ENCODE results near the gene ASNSD1. TPM values are rescaled to one million over a fixed set of nuclear protein-coding genes. Genes with fewer than 3 reads are reported as not detected.
"Not testable (repeated sequence)": the region's sequence is repeated elsewhere in the genome, so short reads cannot be mapped to it uniquely, and the experiment has no call there.

The ASNSD1 gene
- total RNA-seq, 2 donors from 2014 or later: 52.1 to 59.1 TPM

- ATAC-seq (replicated peaks in 1 of 2): no peak
- H3K27ac Mint-ChIP-seq: no peak overlapping the region
- no peak overlapping the region for H3K4me3 Mint-ChIP-seq
- DNase-seq: no peak
- peaks cover 4 to 12% of the 10 kb centered on the region in 2 donors for H3K9me3 Mint-ChIP-seq
- no peaks in the 10 kb centered on the region for H3K27me3 Mint-ChIP-seq (ENCODE audit: low read depth)
- H3K36me3 Mint-ChIP-seq (ENCODE audit: insufficient read depth in 2 of 2): peaks cover 19 to 20% of the 10 kb centered on the region in 2 donors
- peaks cover 50% of the 10 kb centered on the region for H3K4me1 Mint-ChIP-seq (ENCODE audit: low read depth)
These were observed 20.6 kb downstream of the ASNSD1 start for GRCh38 chr2:189681903-189682302.

- peaks cover 55% of the 10 kb centered on the region for H3K4me1 Mint-ChIP-seq (ENCODE audit: low read depth)
- DNase-seq (no peak), ATAC-seq (replicated peaks in 1 of 2) (peak; percentile 78 to 80)
- H3K36me3 Mint-ChIP-seq (ENCODE audit: insufficient read depth in 2 of 2): peaks cover 7 to 12% of the 10 kb centered on the region in 2 donors
- no peaks in the 10 kb centered on the region for H3K27me3 Mint-ChIP-seq (ENCODE audit: low read depth)
- no peak overlapping the region for H3K4me3 Mint-ChIP-seq
- H3K9me3 Mint-ChIP-seq: peaks cover 4 to 6% of the 10 kb centered on the region in 2 donors
- no peak overlapping the region for H3K27ac Mint-ChIP-seq
These were observed 22.1 kb downstream of the ASNSD1 start for GRCh38 chr2:189683348-189683747.

GRCh38 chr2:189684811-189685210 lies 23.6 kb downstream of the ASNSD1 start:
- ATAC-seq (replicated peaks in 1 of 2): no peak

GRCh38 chr2:189685540-189686229 lies 24.4 kb downstream of the ASNSD1 start:
- no peak overlapping the region for H3K4me3 Mint-ChIP-seq
- H3K27ac Mint-ChIP-seq: no peak overlapping the region
- H3K4me1 Mint-ChIP-seq (ENCODE audit: low read depth): peaks cover 43% of the 10 kb centered on the region
- no peaks in the 10 kb centered on the region for H3K27me3 Mint-ChIP-seq (ENCODE audit: low read depth)
- H3K9me3 Mint-ChIP-seq: no peaks in the 10 kb centered on the region
- no peaks in the 10 kb centered on the region for H3K36me3 Mint-ChIP-seq (ENCODE audit: insufficient read depth in 2 of 2)
- no peak for ATAC-seq (replicated peaks in 1 of 2)
- DNase-seq: no peak

More at GRCh38 chr2:189684811-189685210, 23.6 kb downstream of the ASNSD1 start:
- no peak overlapping the region for H3K27ac Mint-ChIP-seq
- DNase-seq: no peak
- no peak overlapping the region for H3K4me3 Mint-ChIP-seq
- H3K4me1 Mint-ChIP-seq (ENCODE audit: low read depth): peaks cover 52% of the 10 kb centered on the region
- peaks cover 0 to 1% of the 10 kb centered on the region in 2 donors for H3K9me3 Mint-ChIP-seq
- H3K36me3 Mint-ChIP-seq (ENCODE audit: insufficient read depth in 2 of 2): peaks cover 1 to 4% of the 10 kb centered on the region in 2 donors
- no peaks in the 10 kb centered on the region for H3K27me3 Mint-ChIP-seq (ENCODE audit: low read depth)

- peaks cover 30% of the 10 kb centered on the region for H3K4me1 Mint-ChIP-seq (ENCODE audit: low read depth)
- peak overlapping the region; percentile 13 for H3K27ac Mint-ChIP-seq
- H3K4me3 Mint-ChIP-seq; ATAC-seq (replicated peaks in 1 of 2); H3K27me3 Mint-ChIP-seq (ENCODE audit: low read depth); H3K9me3 Mint-ChIP-seq; DNase-seq; H3K36me3 Mint-ChIP-seq (ENCODE audit: insufficient read depth in 2 of 2): not testable (repeated sequence)
These were observed 26.5 kb downstream of the ASNSD1 start for GRCh38 chr2:189687796-189688195.

- peaks cover 9% of the 10 kb centered on the region for H3K4me1 Mint-ChIP-seq (ENCODE audit: low read depth)
- no peaks in the 10 kb centered on the region for H3K9me3 Mint-ChIP-seq
- ATAC-seq (replicated peaks in 1 of 2) (no peak), DNase-seq (no peak)
- H3K27ac Mint-ChIP-seq: no peak overlapping the region
- H3K4me3 Mint-ChIP-seq: no peak overlapping the region
- no peaks in the 10 kb centered on the region for H3K36me3 Mint-ChIP-seq (ENCODE audit: insufficient read depth in 2 of 2)
- H3K27me3 Mint-ChIP-seq (ENCODE audit: low read depth): no peaks in the 10 kb centered on the region
These were observed 35.0 kb downstream of the ASNSD1 start for GRCh38 chr2:189696223-189696622.

GRCh38 chr2:189698020-189698887 lies 37.0 kb downstream of the ASNSD1 start:
- H3K4me3 Mint-ChIP-seq: peak overlapping the region; percentile 8 to 43
- DNase-seq: peak in 1 of 2 donors; percentile 35

GRCh38 chr2:189700681-189701080 lies 39.4 kb downstream of the ASNSD1 start:
- ATAC-seq (replicated peaks in 1 of 2) (no peak), DNase-seq (no peak)
- H3K36me3 Mint-ChIP-seq (ENCODE audit: insufficient read depth in 2 of 2): no peaks in the 10 kb centered on the region
- H3K4me3 Mint-ChIP-seq: no peak overlapping the region
- H3K9me3 Mint-ChIP-seq: no peaks in the 10 kb centered on the region
- peaks cover 9% of the 10 kb centered on the region for H3K4me1 Mint-ChIP-seq (ENCODE audit: low read depth)
- H3K27me3 Mint-ChIP-seq (ENCODE audit: low read depth): no peaks in the 10 kb centered on the region
- H3K27ac Mint-ChIP-seq: no peak overlapping the region

More at GRCh38 chr2:189698020-189698887, 37.0 kb downstream of the ASNSD1 start:
- Mint-ChIP-seq H3K27me3 (ENCODE audit: low read depth) (no peaks in the 10 kb centered on the region), H3K36me3 (ENCODE audit: insufficient read depth in 2 of 2) (no peaks in the 10 kb centered on the region), H3K9me3 (no peaks in the 10 kb centered on the region), H3K4me1 (ENCODE audit: low read depth) (peaks cover 9% of the 10 kb centered on the region), H3K27ac (no peak overlapping the region)
- peak; percentile 52 to 53 for ATAC-seq (replicated peaks in 1 of 2)

GRCh38 chr2:189702071-189702470 lies 40.8 kb downstream of the ASNSD1 start:
- H3K36me3 Mint-ChIP-seq (ENCODE audit: insufficient read depth in 2 of 2): no peaks in the 10 kb centered on the region
- peaks cover 9% of the 10 kb centered on the region for H3K4me1 Mint-ChIP-seq (ENCODE audit: low read depth)
- no peaks in the 10 kb centered on the region for H3K27me3 Mint-ChIP-seq (ENCODE audit: low read depth)
- no peaks in the 10 kb centered on the region for H3K9me3 Mint-ChIP-seq
- DNase-seq (no peak), ATAC-seq (replicated peaks in 1 of 2) (no peak)
- no peak overlapping the region for H3K27ac Mint-ChIP-seq
- H3K4me3 Mint-ChIP-seq: no peak overlapping the region

GRCh38 chr2:189709501-189710221 lies 48.4 kb downstream of the ASNSD1 start:
- Mint-ChIP-seq H3K4me3 (no peak overlapping the region), H3K4me1 (ENCODE audit: low read depth) (no peaks in the 10 kb centered on the region), H3K27me3 (ENCODE audit: low read depth) (no peaks in the 10 kb centered on the region), H3K9me3 (peaks cover 0 to 6% of the 10 kb centered on the region in 2 donors), H3K36me3 (ENCODE audit: insufficient read depth in 2 of 2) (peaks cover 0 to 4% of the 10 kb centered on the region in 2 donors), H3K27ac (no peak overlapping the region)
- ATAC-seq (replicated peaks in 1 of 2): no peak
- DNase-seq: no peak

GRCh38 chr2:189717593-189717992 lies 56.3 kb downstream of the ASNSD1 start:
- not testable (repeated sequence) for H3K27ac Mint-ChIP-seq; H3K4me3 Mint-ChIP-seq; H3K4me1 Mint-ChIP-seq (ENCODE audit: low read depth); DNase-seq; ATAC-seq (replicated peaks in 1 of 2); H3K27me3 Mint-ChIP-seq (ENCODE audit: low read depth)
- H3K36me3 Mint-ChIP-seq (ENCODE audit: insufficient read depth in 2 of 2): peaks cover 0 to 12% of the 10 kb centered on the region in 2 donors
- H3K9me3 Mint-ChIP-seq: peaks cover 10 to 15% of the 10 kb centered on the region in 2 donors

GRCh38 chr2:189719571-189719970 lies 58.3 kb downstream of the ASNSD1 start:
- peaks cover 0 to 8% of the 10 kb centered on the region in 2 donors for H3K36me3 Mint-ChIP-seq (ENCODE audit: insufficient read depth in 2 of 2)
- H3K4me1 Mint-ChIP-seq (ENCODE audit: low read depth): peaks cover 17% of the 10 kb centered on the region
- no peak overlapping the region for H3K4me3 Mint-ChIP-seq

More at GRCh38 chr2:189719571-189719970, 58.3 kb downstream of the ASNSD1 start:
- H3K9me3 Mint-ChIP-seq: peaks cover 9 to 10% of the 10 kb centered on the region in 2 donors
- ATAC-seq (replicated peaks in 1 of 2): no peak
- no peak for DNase-seq
- no peaks in the 10 kb centered on the region for H3K27me3 Mint-ChIP-seq (ENCODE audit: low read depth)
- no peak overlapping the region for H3K27ac Mint-ChIP-seq

Data from activated T-cell treated with anti-CD3 and anti-CD28 coated beads, Interleukin-2, amount 50 U/mL, for 72 hours (primary cell).